Measurements from ENCODE around the gene ATXN7L2. TPM values are rescaled to one million over a fixed set of nuclear protein-coding genes. Genes with fewer than 3 reads are reported as not detected.

Gene ATXN7L2
- polyA plus RNA-seq, 2 of the 4 experiments (the other 2 are of a cell fraction): 0.97 to 2.2 TPM

- no peak overlapping the region for H3K27ac ChIP-seq
- H3K4me2 ChIP-seq: no peak overlapping the region
- FAIRE-seq (no peak), DNase-seq (ENCODE audit: low read depth in 1 of 2, low spot score in 1 of 2) (peak; percentile 38 to 60), ATAC-seq (peak; percentile 62 to 67; a peak in 5 of 6 replicates)
- ChIA-PET POLR2A (interaction anchor here (0.6 to 1.5 kb wide), 2 partner anchors 20 to 43 kb away, joined by 3 to 5 read pairs; no protein-coding TSS in a partner anchor), CTCF (interaction anchor here (0.6 to 23.6 kb wide), 31 partner anchors 7 to 698 kb away, joined by 3 to 749 read pairs (median 4); partner anchors contain the start of genes AHCYL1, AMIGO1, ATXN7L2 and GPR61)
- 78% methylated on average over 3 of the region's 11 CpGs for WGBS (ENCODE audit: missing lambda C conversion rate)
- H3K4me1 ChIP-seq: peaks cover 6% of the 10 kb centered on the region; the same call in 1 of the 3 replicates
- H3K4me3 ChIP-seq: no peak overlapping the region
- no peak for TF ChIP-seq RFX5 (IDR thresholded peaks at IDR 0.05)
- TF ChIP-seq RAD21 (conservative IDR thresholded peaks at IDR 0.05 in 1 of 2, IDR thresholded peaks at IDR 0.05 in 1 of 2): peak; percentile 33 to 36; a peak in 2 of 5 replicates
- no peak for TF ChIP-seq JUNB (IDR thresholded peaks at IDR 0.05)
- no peak for TF ChIP-seq JUN (IDR thresholded peaks at IDR 0.05)
- TF ChIP-seq SMC3 (IDR thresholded peaks at IDR 0.05): peak; percentile 57
- TF ChIP-seq CHD4 (IDR thresholded peaks at IDR 0.05; ENCODE audit: borderline replicate concordance): no peak
- no peak for TF ChIP-seq PBX3 (IDR thresholded peaks at IDR 0.05)
- no peak for TF ChIP-seq ZSCAN20 (CRISPR knock-in tag; IDR thresholded peaks at IDR 0.05)
- TF ChIP-seq EHF (CRISPR knock-in tag; IDR thresholded peaks at IDR 0.05): no peak
- peak; percentile 52 for TF ChIP-seq CTCF (IDR thresholded peaks at IDR 0.05)
- TF ChIP-seq ESRRA (IDR thresholded peaks at IDR 0.05; ENCODE audit: borderline replicate concordance, low read length): no peak
- no peaks in the 10 kb centered on the region for H3K9me3 ChIP-seq
These were observed 6.6 kb downstream of the ATXN7L2 start for GRCh38 chr1:109490029-109490933.

GRCh38 chr1:109490934-109491302 is 7.2 kb downstream of the ATXN7L2 start:
- TF ChIP-seq JUN (IDR thresholded peaks at IDR 0.05) (no peak), CBX2 (IDR thresholded peaks at IDR 0.05; ENCODE audit: borderline replicate concordance, low read depth) (no peak), FOSL2 (IDR thresholded peaks at IDR 0.05) (no peak), FOSL2 (CRISPR knock-in tag; IDR thresholded peaks at IDR 0.05) (no peak), SREBF2 (IDR thresholded peaks at IDR 0.05) (no peak), ATOH8 (CRISPR knock-in tag; IDR thresholded peaks at IDR 0.05; ENCODE audit: low read depth) (no peak), EHF (CRISPR knock-in tag; IDR thresholded peaks at IDR 0.05) (no peak)
- ChIA-PET POLR2A (interaction anchor here (1.5 kb wide), 1 partner anchor 42 kb away, joined by 5 read pairs; no protein-coding TSS in a partner anchor), CTCF (interaction anchor here (0.6 to 23.6 kb wide), 24 partner anchors 8 to 698 kb away, joined by 3 to 749 read pairs (median 4); partner anchors contain the start of genes AMIGO1, ATXN7L2, GPR61 and GSTM4)
- WGBS (ENCODE audit: missing lambda C conversion rate): 87% methylated on average over 2 of the region's 11 CpGs
- peaks cover 6% of the 10 kb centered on the region; the same call in 1 of the 3 replicates for H3K4me1 ChIP-seq
- H3K9me3 ChIP-seq: no peaks in the 10 kb centered on the region
- ATAC-seq (no peak), FAIRE-seq (no peak), DNase-seq (ENCODE audit: low read depth in 1 of 2, low spot score in 1 of 2) (no peak)
- H3K4me3 ChIP-seq: no peak overlapping the region
- no peak overlapping the region for H3K4me2 ChIP-seq
- no peak overlapping the region for H3K27ac ChIP-seq

GRCh38 chr1:109491372-109491771 is 7.7 kb downstream of the ATXN7L2 start:
- POLR2A ChIA-PET: interaction anchor here (1.5 kb wide), 1 partner anchor 41 kb away, joined by 5 read pairs; no protein-coding TSS in a partner anchor
- no peak for FAIRE-seq
- no peak for TF ChIP-seq KDM1A (IDR thresholded peaks at IDR 0.05; ENCODE audit: low read depth)
- TF ChIP-seq JUN (IDR thresholded peaks at IDR 0.05): no peak
- no peak for TF ChIP-seq FOXS1 (CRISPR knock-in tag; IDR thresholded peaks at IDR 0.05)
- no peak for TF ChIP-seq SREBF2 (IDR thresholded peaks at IDR 0.05)
- no peak for TF ChIP-seq ESRRA (IDR thresholded peaks at IDR 0.05; ENCODE audit: borderline replicate concordance, low read length)
- TF ChIP-seq EHF (CRISPR knock-in tag; IDR thresholded peaks at IDR 0.05): no peak
- TF ChIP-seq SMC3 (IDR thresholded peaks at IDR 0.05): no peak
- TF ChIP-seq GATA3 (IDR thresholded peaks at IDR 0.05; ENCODE audit: borderline replicate concordance): no peak
- TF ChIP-seq MAFK (IDR thresholded peaks at IDR 0.05; ENCODE audit: partially characterized antibody): no peak
- TF ChIP-seq EP300 (IDR thresholded peaks at IDR 0.05): no peak
- no peak for TF ChIP-seq RNF2 (IDR thresholded peaks at IDR 0.05; ENCODE audit: borderline replicate concordance, low read depth)
- TF ChIP-seq JUNB (IDR thresholded peaks at IDR 0.05): no peak
- TF ChIP-seq ZSCAN20 (CRISPR knock-in tag; IDR thresholded peaks at IDR 0.05): no peak
- no peak for TF ChIP-seq EHMT2 (IDR thresholded peaks at IDR 0.05; ENCODE audit: low read depth)
- no peak for TF ChIP-seq PBX3 (IDR thresholded peaks at IDR 0.05)
- TF ChIP-seq TP53 (CRISPR knock-in tag; IDR thresholded peaks at IDR 0.05): no peak
- no peak for TF ChIP-seq FOSL2 (IDR thresholded peaks at IDR 0.05)
- no peak for TF ChIP-seq FOSL2 (CRISPR knock-in tag; IDR thresholded peaks at IDR 0.05)
- TF ChIP-seq USF2 (IDR thresholded peaks at IDR 0.05): no peak

More at GRCh38 chr1:109491372-109491771, 7.7 kb downstream of the ATXN7L2 start:
- ATAC-seq (no peak), DNase-seq (ENCODE audit: low read depth in 1 of 2, low spot score in 1 of 2) (no peak)
- CTCF ChIA-PET: interaction anchor here (0.6 to 23.6 kb wide), 22 partner anchors 7 to 699 kb away, joined by 3 to 749 read pairs (median 4); partner anchors contain the start of genes AMIGO1, ATXN7L2 and GPR61
- Histone ChIP-seq H3K4me1 (peaks cover 6% of the 10 kb centered on the region; the same call in 1 of the 3 replicates), H3K4me3 (no peak overlapping the region), H3K27ac (no peak overlapping the region), H3K4me2 (no peak overlapping the region), H3K9me3 (no peaks in the 10 kb centered on the region)
- WGBS (ENCODE audit: missing lambda C conversion rate): 88% methylated on average over 5 of the region's 8 CpGs

Measured in A549 (cell line).